Activated CD8-positive, alpha-beta T cell treated with anti-CD3 and anti-CD28 coated beads for 36 hours (primary cell): ENCODE data around the gene APPBP2. TPM values are rescaled to one million over a fixed set of nuclear protein-coding genes. Genes with fewer than 3 reads are reported as not detected.
"Not testable (repeated sequence)": the region's sequence is repeated elsewhere in the genome, so short reads cannot be mapped to it uniquely, and the experiment has no call there.

Experiments
- ATAC-seq: fragments of 200-7000 bp; cut with Tn5 transposase; one replicate; pipeline ENCODE4 v1.10.0; 2021; ENCODE audit warnings: mild to moderate bottlenecking, moderate library complexity
- CTCF ChIA-PET: fragments of 350-600 bp; sonication (Branson Sonifier 250); formaldehyde crosslinking; loops from one replicate; lab custom pipeline; 2021; ENCODE audit warnings: antibody characterized with exemption; lab: Charles Lee
- POLR2A ChIA-PET: fragments of 350-600 bp; sonication (Branson Sonifier 250); formaldehyde crosslinking; loops from one replicate; lab custom pipeline; 2021; ENCODE audit warnings: antibody characterized with exemption; lab: Charles Lee
- DNase-seq: peaks from one replicate; pipeline ENCODE4 v3.0.0-alpha.2; 2020
- H3K27ac Mint-ChIP-seq: one replicate; pipeline ENCODE4 v1.8.0; 2021; ENCODE audit warnings: mild to moderate bottlenecking, mixed read lengths
- H3K27me3 Mint-ChIP-seq: one replicate; pipeline ENCODE4 v1.8.0; 2021; ENCODE audit warnings: mixed read lengths
- H3K36me3 Mint-ChIP-seq: one replicate; pipeline ENCODE4 v1.8.0; 2021; ENCODE audit warnings: low read depth, mixed read lengths
- H3K4me1 Mint-ChIP-seq: one replicate; pipeline ENCODE4 v1.8.0; 2021; ENCODE audit warnings: low read depth, mixed read lengths
- H3K4me3 Mint-ChIP-seq: one replicate; pipeline ENCODE4 v1.8.0; 2021; ENCODE audit warnings: mild to moderate bottlenecking, moderate library complexity, mixed read lengths
- H3K9me3 Mint-ChIP-seq: one replicate; pipeline ENCODE4 v1.8.0; 2021; ENCODE audit warnings: mixed read lengths
- CTCF ChIP-seq: fragments of 200-600 bp; IDR thresholded peaks from one replicate; pipeline ENCODE4 v1.8.0; 2022; ENCODE audit warnings: antibody characterized with exemption, mild to moderate bottlenecking
- intact Hi-C: fragments of 100-400 bp; cut with micrococcal nuclease; formaldehyde crosslinking; loops from one replicate; pipeline ENCODE4 v1.10.0; 2022
- total RNA-seq, 2 experiments: library from RNA; stranded (reverse); gene quantifications; one replicate each; pipeline ENCODE4 v1.2.3, GENCODE V29; 2021

Gene APPBP2
- total RNA-seq, 2 experiments from 2014 or later, result 22.5 to 22.8 TPM

GRCh38 chr17:60491771-60492170 is 34.3 kb downstream of the APPBP2 start:
- no peak for DNase-seq
- Mint-ChIP-seq H3K4me3 (no peak overlapping the region), H3K27ac (no peak overlapping the region), H3K27me3 (no peaks in the 10 kb centered on the region), H3K4me1 (peaks cover 4% of the 10 kb centered on the region), H3K9me3 (peaks cover 21% of the 10 kb centered on the region), H3K36me3 (peaks cover 68% of the 10 kb centered on the region)
- no peak for TF ChIP-seq CTCF
- no peak for ATAC-seq
- intact Hi-C loops, result no loop called here
- CTCF ChIA-PET, result no interaction called here
- POLR2A ChIA-PET, result no interaction called here

GRCh38 chr17:60490594-60490993 is 35.4 kb downstream of the APPBP2 start:
- DNase-seq, H3K4me1 Mint-ChIP-seq, H3K27me3 Mint-ChIP-seq, POLR2A ChIA-PET, H3K4me3 Mint-ChIP-seq, CTCF ChIA-PET, ATAC-seq, intact Hi-C loops: not testable (repeated sequence)
- H3K27ac Mint-ChIP-seq, result peak overlapping the region; percentile 38
- H3K9me3 Mint-ChIP-seq, result peaks cover 26% of the 10 kb centered on the region
- peaks cover 66% of the 10 kb centered on the region for H3K36me3 Mint-ChIP-seq

- Mint-ChIP-seq H3K27me3 (no peaks in the 10 kb centered on the region), H3K36me3 (peaks cover 15% of the 10 kb centered on the region), H3K9me3 (peaks cover 5% of the 10 kb centered on the region), H3K27ac (no peak overlapping the region), H3K4me1 (no peaks in the 10 kb centered on the region), H3K4me3 (no peak overlapping the region)
- ATAC-seq (no peak), DNase-seq (no peak)
- intact Hi-C loops, result no loop called here
- ChIA-PET CTCF (no interaction called here), POLR2A (no interaction called here)
- no peak for TF ChIP-seq CTCF
Measured at GRCh38 chr17:60481604-60482003, 44.4 kb downstream of the APPBP2 start.

- Mint-ChIP-seq H3K27ac (no peak overlapping the region), H3K4me1 (peaks cover 8% of the 10 kb centered on the region), H3K4me3 (no peak overlapping the region), H3K27me3 (no peaks in the 10 kb centered on the region), H3K9me3 (no peaks in the 10 kb centered on the region), H3K36me3 (peaks cover 25% of the 10 kb centered on the region)
- POLR2A ChIA-PET, result no interaction called here
- ATAC-seq (no peak), DNase-seq (no peak)
- TF ChIP-seq CTCF, result no peak
- intact Hi-C loops, result no loop called here
- CTCF ChIA-PET, result no interaction called here
Measured at GRCh38 chr17:60473788-60474187, 52.3 kb downstream of the APPBP2 start.

- POLR2A ChIA-PET, result no interaction called here
- intact Hi-C loops, result no loop called here
- Mint-ChIP-seq H3K27me3 (no peaks in the 10 kb centered on the region), H3K36me3 (peaks cover 25% of the 10 kb centered on the region), H3K9me3 (no peaks in the 10 kb centered on the region), H3K27ac (no peak overlapping the region), H3K4me1 (peaks cover 8% of the 10 kb centered on the region), H3K4me3 (no peak overlapping the region)
- CTCF ChIA-PET, result no interaction called here
- no peak for ATAC-seq
- TF ChIP-seq CTCF, result no peak
- no peak for DNase-seq
Measured at GRCh38 chr17:60472449-60472848, 53.6 kb downstream of the APPBP2 start.

- ChIA-PET POLR2A (no interaction called here), CTCF (no interaction called here)
- Mint-ChIP-seq H3K4me3 (no peak overlapping the region), H3K4me1 (peaks cover 8% of the 10 kb centered on the region), H3K9me3 (no peaks in the 10 kb centered on the region), H3K27me3 (no peaks in the 10 kb centered on the region), H3K36me3 (peaks cover 21% of the 10 kb centered on the region), H3K27ac (no peak overlapping the region)
- TF ChIP-seq CTCF, result no peak
- intact Hi-C loops, result no loop called here
- ATAC-seq (no peak), DNase-seq (no peak)
Measured at GRCh38 chr17:60471451-60471850, 54.6 kb downstream of the APPBP2 start.
